Measurements from ENCODE around the gene DOCK1. TPM values are rescaled to one million over a fixed set of nuclear protein-coding genes. Genes with fewer than 3 reads are reported as not detected.

DOCK1 gene
- polyA plus RNA-seq, 1 of the 3 experiments (the other 2 are of a cell fraction), result 15.5 TPM

DNA sequence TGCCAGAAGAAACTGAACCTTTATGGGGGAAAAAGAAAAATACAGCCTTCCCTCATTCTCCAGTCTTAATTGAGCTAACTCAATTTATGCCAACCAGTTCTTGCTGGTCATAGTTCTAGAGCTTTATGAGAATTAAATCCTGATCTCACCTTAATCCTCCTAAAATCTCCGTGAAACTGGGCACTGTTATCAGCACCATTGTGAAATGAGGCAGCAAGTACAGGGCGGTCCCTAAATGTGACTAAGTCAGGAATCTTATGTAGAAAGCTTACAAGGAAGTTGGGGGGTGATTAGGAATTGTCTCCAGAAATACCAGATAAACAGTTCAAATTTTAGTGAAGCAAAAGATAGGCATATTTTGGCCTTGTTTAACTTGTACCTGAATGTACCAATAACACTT, 301.9 kb downstream of the DOCK1 start:
- TF ChIP-seq, protein P1, sequence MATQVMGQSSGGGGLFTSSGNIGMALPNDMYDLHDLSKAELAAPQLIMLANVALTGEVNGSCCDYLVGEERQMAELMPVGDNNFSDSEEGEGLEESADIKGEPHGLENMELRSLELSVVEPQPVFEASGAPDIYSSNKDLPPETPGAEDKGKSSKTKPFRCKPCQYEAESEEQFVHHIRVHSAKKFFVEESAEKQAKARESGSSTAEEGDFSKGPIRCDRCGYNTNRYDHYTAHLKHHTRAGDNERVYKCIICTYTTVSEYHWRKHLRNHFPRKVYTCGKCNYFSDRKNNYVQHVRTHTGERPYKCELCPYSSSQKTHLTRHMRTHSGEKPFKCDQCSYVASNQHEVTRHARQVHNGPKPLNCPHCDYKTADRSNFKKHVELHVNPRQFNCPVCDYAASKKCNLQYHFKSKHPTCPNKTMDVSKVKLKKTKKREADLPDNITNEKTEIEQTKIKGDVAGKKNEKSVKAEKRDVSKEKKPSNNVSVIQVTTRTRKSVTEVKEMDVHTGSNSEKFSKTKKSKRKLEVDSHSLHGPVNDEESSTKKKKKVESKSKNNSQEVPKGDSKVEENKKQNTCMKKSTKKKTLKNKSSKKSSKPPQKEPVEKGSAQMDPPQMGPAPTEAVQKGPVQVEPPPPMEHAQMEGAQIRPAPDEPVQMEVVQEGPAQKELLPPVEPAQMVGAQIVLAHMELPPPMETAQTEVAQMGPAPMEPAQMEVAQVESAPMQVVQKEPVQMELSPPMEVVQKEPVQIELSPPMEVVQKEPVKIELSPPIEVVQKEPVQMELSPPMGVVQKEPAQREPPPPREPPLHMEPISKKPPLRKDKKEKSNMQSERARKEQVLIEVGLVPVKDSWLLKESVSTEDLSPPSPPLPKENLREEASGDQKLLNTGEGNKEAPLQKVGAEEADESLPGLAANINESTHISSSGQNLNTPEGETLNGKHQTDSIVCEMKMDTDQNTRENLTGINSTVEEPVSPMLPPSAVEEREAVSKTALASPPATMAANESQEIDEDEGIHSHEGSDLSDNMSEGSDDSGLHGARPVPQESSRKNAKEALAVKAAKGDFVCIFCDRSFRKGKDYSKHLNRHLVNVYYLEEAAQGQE (IDR thresholded peaks at IDR 0.05; ENCODE audit: low read depth, low read length), result no peak
- no peak for TF ChIP-seq GATA2 (CRISPR knock-in tag; IDR thresholded peaks at IDR 0.05)
- TF ChIP-seq MEF2A (IDR thresholded peaks at IDR 0.05; ENCODE audit: borderline replicate concordance, low read depth), result no peak
- TF ChIP-seq GABPA (IDR thresholded peaks at IDR 0.05; ENCODE audit: low read depth), result no peak
- TF ChIP-seq TCF12 (IDR thresholded peaks at IDR 0.05), result no peak
- no peak for TF ChIP-seq NFIC (IDR thresholded peaks at IDR 0.05; ENCODE audit: borderline replicate concordance)
- TF ChIP-seq FOXM1 (IDR thresholded peaks at IDR 0.05; ENCODE audit: low read depth), result no peak
- TF ChIP-seq NRF1 (IDR thresholded peaks at IDR 0.05; ENCODE audit: low read depth, low read length), result no peak
- TF ChIP-seq SIN3A (IDR thresholded peaks at IDR 0.05; ENCODE audit: borderline replicate concordance, low read depth, low read length), result no peak
- TF ChIP-seq FOXJ3 (CRISPR knock-in tag; IDR thresholded peaks at IDR 0.05), result no peak
- TF ChIP-seq EZH2phosphoT487 (IDR thresholded peaks at IDR 0.05; ENCODE audit: borderline replicate concordance, low read depth), result no peak
- TF ChIP-seq CHD2 (IDR thresholded peaks at IDR 0.05; ENCODE audit: low read length, partially characterized antibody), result no peak
- no peak for TF ChIP-seq ELF1 (IDR thresholded peaks at IDR 0.05)
- TF ChIP-seq RFX5 (IDR thresholded peaks at IDR 0.05; ENCODE audit: low read length), result no peak
- TF ChIP-seq, protein P2, sequence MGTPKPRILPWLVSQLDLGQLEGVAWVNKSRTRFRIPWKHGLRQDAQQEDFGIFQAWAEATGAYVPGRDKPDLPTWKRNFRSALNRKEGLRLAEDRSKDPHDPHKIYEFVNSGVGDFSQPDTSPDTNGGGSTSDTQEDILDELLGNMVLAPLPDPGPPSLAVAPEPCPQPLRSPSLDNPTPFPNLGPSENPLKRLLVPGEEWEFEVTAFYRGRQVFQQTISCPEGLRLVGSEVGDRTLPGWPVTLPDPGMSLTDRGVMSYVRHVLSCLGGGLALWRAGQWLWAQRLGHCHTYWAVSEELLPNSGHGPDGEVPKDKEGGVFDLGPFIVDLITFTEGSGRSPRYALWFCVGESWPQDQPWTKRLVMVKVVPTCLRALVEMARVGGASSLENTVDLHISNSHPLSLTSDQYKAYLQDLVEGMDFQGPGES (IDR thresholded peaks at IDR 0.05; ENCODE audit: low read depth, low read length), result no peak
- no peak for TF ChIP-seq POLR2AphosphoS5 (IDR thresholded peaks at IDR 0.05; ENCODE audit: low read depth, low read length)
- TF ChIP-seq SMC3 (IDR thresholded peaks at IDR 0.05; ENCODE audit: low read depth, low read length), result no peak
- WGBS (ENCODE audit: low lambda C conversion rate), result 100% methylated on average over 2 of the region's 2 CpGs
- Histone ChIP-seq H4K20me1 (ENCODE audit: insufficient read depth) (no peaks in the 10 kb centered on the region), H3K4me1 (ENCODE audit: control insufficient read depth in 1 of 2, insufficient read depth in 2 of 2, low read depth in 1 of 2, low read length in 1 of 2) (no peaks in the 10 kb centered on the region), H3K4me2 (no peak overlapping the region), H3K79me2 (ENCODE audit: insufficient read depth) (no peaks in the 10 kb centered on the region), H2AFZ (ENCODE audit: low read depth) (no peak overlapping the region), H3K9ac (no peak overlapping the region), H3K27ac (ENCODE audit: low read depth in 2 of 2, low read length in 1 of 2) (no peak overlapping the region), H3K36me3 (replicated peaks in 1 of 2; ENCODE audit: control insufficient read depth in 1 of 2, insufficient read depth in 2 of 2, low read length in 1 of 2) (no peaks in the 10 kb centered on the region), H3K27me3 (ENCODE audit: insufficient read depth) (no peaks in the 10 kb centered on the region), H3K9me2 (no peaks in the 10 kb centered on the region), H3F3A (replicated peaks; ENCODE audit: insufficient read depth) (no peaks in the 10 kb centered on the region), H3K4me3 (ENCODE audit: low read depth in 2 of 2, low read length in 1 of 2) (no peak overlapping the region), H3K9me3 (no peaks in the 10 kb centered on the region)
- no peak for DNase-seq
- ChIA-PET CTCF (interaction anchor here (0.7 to 5.2 kb wide), 3 partner anchors 10 to 143 kb away, joined by 3 to 29 read pairs (median 3); partner anchors contain the start of gene INSYN2A), POLR2A (no interaction called here)

All from SK-N-SH (cell line).